ENCODE data around the gene ZFHX3. TPM values are rescaled to one million over a fixed set of nuclear protein-coding genes. Genes with fewer than 3 reads are reported as not detected.

ZFHX3 gene
- total and polyA plus RNA-seq, 2 donors (not counting 1 experiment from before 2014, with no cell fraction given): 0.54 to 6.6 TPM

GRCh38 chr16:73068541-73069401 is 20.8 kb upstream of the ZFHX3 start:
- intact Hi-C loops (cut with micrococcal nuclease): no loop called here
- H3K27ac Mint-ChIP-seq: no peak overlapping the region
- DNase-seq (no peak), ATAC-seq (ENCODE audit: low read depth) (no peak)
- CTCF ChIA-PET: interaction anchor here (0.6 kb wide), 1 partner anchor 9 kb away, joined by 3 read pairs; no protein-coding TSS in a partner anchor
- H3K9me3 Mint-ChIP-seq (ENCODE audit: insufficient read depth): no peaks in the 10 kb centered on the region
- H3K4me3 Mint-ChIP-seq: no peak overlapping the region
- TF ChIP-seq CTCF (IDR thresholded peaks at IDR 0.05) (no peak), EZH2 (IDR thresholded peaks at IDR 0.05; ENCODE audit: borderline replicate concordance, insufficient read depth, low read depth, low read length, poor library complexity, severe bottlenecking) (no peak)
- Histone ChIP-seq H4K20me1 (ENCODE audit: control insufficient read depth, insufficient read depth, low read length, poor library complexity, severe bottlenecking) (no peaks in the 10 kb centered on the region), H3K4me2 (replicated peaks; ENCODE audit: low read depth, low read length, poor library complexity, severe bottlenecking) (no peak overlapping the region), H3K9me3 (ENCODE audit: control extremely low read depth in 1 of 3, control insufficient read depth in 2 of 3, insufficient read depth in 1 of 3, low read length in 2 of 3) (peaks cover 0 to 18% (median 0%) of the 10 kb centered on the region in 3 donors), H3K27me3 (replicated peaks in 1 of 4; ENCODE audit: control extremely low read depth in 1 of 4, control insufficient read depth in 3 of 4, insufficient read depth in 4 of 4, low read length in 3 of 4) (peaks cover 0 to 64% (median 34%) of the 10 kb centered on the region in 4 experiments), H3K79me2 (ENCODE audit: control insufficient read depth, insufficient read depth, low read length) (no peaks in the 10 kb centered on the region), H3K9ac (ENCODE audit: low read length) (no peak overlapping the region), H3K36me3 (replicated peaks in 1 of 2; ENCODE audit: control extremely low read depth in 1 of 2, control insufficient read depth in 1 of 2, extremely low read depth in 1 of 2, insufficient read depth in 2 of 2, low read length in 1 of 2) (no peaks in the 10 kb centered on the region), H3K27ac (ENCODE audit: low read length in 2 of 2) (no peak overlapping the region), H3K4me3 (ENCODE audit: control extremely low read depth in 1 of 5, extremely low read depth in 1 of 5, insufficient read depth in 1 of 5, low read depth in 2 of 5, low read length in 4 of 5) (no peak overlapping the region), H3K4me1 (ENCODE audit: control insufficient read depth in 2 of 2, insufficient read depth in 2 of 2, low read length in 2 of 2) (peaks cover 37 to 39% of the 10 kb centered on the region in 2 donors), H2AFZ (ENCODE audit: insufficient read depth, low read depth, low read length, poor library complexity, severe bottlenecking) (no peak overlapping the region)
- peaks cover 26% of the 10 kb centered on the region for H3K4me1 Mint-ChIP-seq
- POLR2A ChIA-PET: no interaction called here
- 86% methylated on average over 8 of the region's 12 CpGs for WGBS (ENCODE audit: insufficient coverage)
- peaks cover 69% of the 10 kb centered on the region for H3K27me3 Mint-ChIP-seq

All from B cell (primary cell).